Stimulated activated CD4-positive, alpha-beta T cell treated with anti-CD3 and anti-CD28 coated beads, Interleukin-1b, Interleukin-23, amount 100 ng/mL, for 48 hours (primary cell): ENCODE measurements around the gene KLHL8.

Experiments used
- DNase-seq: peaks from one replicate; pipeline ENCODE4 v3.0.0-alpha.2; 2020

Gene KLHL8

GRCh38 chr4:87220094-87220822, at the start of gene KLHL8:
TSS of gene KLHL8 (minus strand) at chr4:87220618. CDS start at chr4:87195539, 25,079 bp downstream.
- peak; percentile 87 for DNase-seq

- DNase-seq, result no peak
Measured at GRCh38 chr4:87270144-87270543, 49.7 kb upstream of the KLHL8 start.

GRCh38 chr4:87268411-87268810, 48.0 kb upstream of the KLHL8 start:
- DNase-seq, result no peak

- no peak for DNase-seq
Measured at GRCh38 chr4:87266986-87267385, 46.6 kb upstream of the KLHL8 start.

GRCh38 chr4:87262886-87263285, 42.5 kb upstream of the KLHL8 start:
- DNase-seq, result no peak

GRCh38 chr4:87260477-87260876, 40.1 kb upstream of the KLHL8 start:
- no peak for DNase-seq

GRCh38 chr4:87258677-87259076, 38.3 kb upstream of the KLHL8 start:
- DNase-seq, result no peak

- no peak for DNase-seq
Measured at GRCh38 chr4:87257523-87257922, 37.1 kb upstream of the KLHL8 start.

GRCh38 chr4:87255755-87256154, 35.3 kb upstream of the KLHL8 start:
- no peak for DNase-seq

- DNase-seq, result no peak
Measured at GRCh38 chr4:87251106-87251505, 30.7 kb upstream of the KLHL8 start.

GRCh38 chr4:87250294-87250693, 29.9 kb upstream of the KLHL8 start:
- no peak for DNase-seq

- no peak for DNase-seq
Measured at GRCh38 chr4:87249332-87250019, 29.1 kb upstream of the KLHL8 start.

- no peak for DNase-seq
Measured at GRCh38 chr4:87243426-87244053, 23.1 kb upstream of the KLHL8 start.

GRCh38 chr4:87241336-87241735, 20.9 kb upstream of the KLHL8 start:
- DNase-seq, result no peak

- no peak for DNase-seq
Measured at GRCh38 chr4:87240341-87240740, 19.9 kb upstream of the KLHL8 start.

GRCh38 chr4:87239821-87240220, 19.4 kb upstream of the KLHL8 start:
- no peak for DNase-seq

- DNase-seq, result no peak
Measured at GRCh38 chr4:87239194-87239593, 18.8 kb upstream of the KLHL8 start.

- DNase-seq, result no peak
Measured at GRCh38 chr4:87236861-87237260, 16.4 kb upstream of the KLHL8 start.

GRCh38 chr4:87235020-87235671, 14.7 kb upstream of the KLHL8 start:
- no peak for DNase-seq

GRCh38 chr4:87232216-87232615, 11.8 kb upstream of the KLHL8 start:
- DNase-seq, result no peak

- DNase-seq, result no peak
Measured at GRCh38 chr4:87230806-87231205, 10.4 kb upstream of the KLHL8 start.

- no peak for DNase-seq
Measured at GRCh38 chr4:87229979-87230378, 9.6 kb upstream of the KLHL8 start.

GRCh38 chr4:87228262-87228860, 7.9 kb upstream of the KLHL8 start:
- DNase-seq, result no peak
